ENCODE results near the gene NTMT1.
"Not testable (repeated sequence)": the region's sequence is repeated elsewhere in the genome, so short reads cannot be mapped to it uniquely, and the experiment has no call there.

NTMT1 gene

DNA sequence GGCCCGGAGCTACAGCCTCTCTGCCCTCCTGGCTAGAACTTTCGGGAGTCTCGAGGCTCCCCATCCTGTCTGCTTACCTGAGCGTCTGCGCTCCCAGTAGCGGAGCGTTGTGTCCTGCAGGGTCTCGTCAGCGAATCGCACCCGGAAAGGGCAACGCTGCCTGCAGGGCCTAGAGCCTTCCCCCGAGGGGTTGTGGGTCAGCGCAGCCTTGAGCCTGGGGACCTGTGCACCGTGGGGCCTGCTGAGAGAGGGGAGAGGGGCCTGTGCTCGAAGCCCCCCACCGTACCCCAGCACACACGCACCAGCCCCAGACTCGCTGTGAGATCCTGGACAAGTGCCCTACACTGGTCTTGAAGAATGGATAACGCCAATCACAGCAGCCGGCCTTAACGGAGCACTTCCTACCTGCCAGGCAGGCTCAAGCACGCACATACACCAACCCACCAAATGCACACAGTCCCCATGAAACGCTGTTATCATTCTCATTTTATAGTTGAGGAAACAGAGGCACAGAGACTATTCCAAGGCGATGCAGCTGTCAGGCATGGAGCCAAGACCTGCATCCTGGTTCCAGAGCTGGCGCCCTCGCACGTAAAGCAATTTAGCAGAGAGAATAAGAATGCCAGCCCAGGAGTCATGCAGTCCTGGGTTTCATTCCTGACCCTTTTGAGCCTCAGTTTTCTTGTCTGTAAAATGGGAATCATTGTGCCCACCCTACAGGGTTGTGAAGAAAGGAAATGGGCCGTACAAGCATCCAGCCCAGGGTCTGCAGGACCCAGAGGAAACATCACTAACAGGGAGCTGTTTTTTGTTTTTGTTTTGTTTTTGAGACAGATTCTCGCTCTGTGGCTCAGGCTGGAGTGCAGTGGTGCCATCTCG is 10.3 kb upstream of the NTMT1 start:
- DNase-seq, result no peak

GRCh38 chr9:129617167-129617566 is 8.8 kb upstream of the NTMT1 start:
- DNase-seq, result no peak

GRCh38 chr9:129619787-129620668 is 5.9 kb upstream of the NTMT1 start:
- peak; percentile 44 for DNase-seq

DNA sequence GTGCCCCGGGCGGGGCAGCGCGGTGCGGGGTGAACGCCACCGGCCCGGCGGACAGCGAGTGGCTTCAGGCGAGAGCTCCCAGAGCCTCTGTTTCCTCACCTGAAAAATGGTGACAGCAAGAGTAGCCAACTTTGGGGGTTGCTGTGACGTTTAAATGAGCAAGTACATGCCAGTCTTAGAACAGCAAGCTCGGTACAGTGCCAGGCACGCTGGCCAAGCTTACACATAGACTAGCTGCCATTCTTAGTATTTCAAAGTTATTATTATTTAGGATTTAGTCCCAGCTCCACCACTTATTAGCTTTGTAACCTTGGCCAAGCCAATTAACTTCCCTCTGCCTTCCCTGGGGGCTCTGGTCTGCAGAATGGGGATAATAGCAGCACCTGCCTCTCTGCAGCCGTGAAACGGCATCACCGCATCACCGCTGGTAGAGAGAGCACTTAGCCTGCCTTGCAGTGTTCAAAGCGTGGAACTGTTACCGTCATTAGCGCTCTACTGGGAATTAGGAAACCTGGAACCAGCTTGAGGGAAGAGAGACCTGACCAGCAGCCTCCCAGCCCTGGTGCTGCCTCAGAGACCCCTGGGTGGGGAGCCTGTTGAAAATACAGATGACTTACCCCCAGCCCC is 5.2 kb upstream of the NTMT1 start, which contains the start of gene C9orf50:
Gene C9orf50 (minus strand): TSS at position 433 of the 627 bp plus-strand sequence. CDS start 527 bp downstream, outside the sequence.
- DNase-seq, result no peak

GRCh38 chr9:129623331-129623730 is 2.6 kb upstream of the NTMT1 start:
- no peak for DNase-seq

DNA sequence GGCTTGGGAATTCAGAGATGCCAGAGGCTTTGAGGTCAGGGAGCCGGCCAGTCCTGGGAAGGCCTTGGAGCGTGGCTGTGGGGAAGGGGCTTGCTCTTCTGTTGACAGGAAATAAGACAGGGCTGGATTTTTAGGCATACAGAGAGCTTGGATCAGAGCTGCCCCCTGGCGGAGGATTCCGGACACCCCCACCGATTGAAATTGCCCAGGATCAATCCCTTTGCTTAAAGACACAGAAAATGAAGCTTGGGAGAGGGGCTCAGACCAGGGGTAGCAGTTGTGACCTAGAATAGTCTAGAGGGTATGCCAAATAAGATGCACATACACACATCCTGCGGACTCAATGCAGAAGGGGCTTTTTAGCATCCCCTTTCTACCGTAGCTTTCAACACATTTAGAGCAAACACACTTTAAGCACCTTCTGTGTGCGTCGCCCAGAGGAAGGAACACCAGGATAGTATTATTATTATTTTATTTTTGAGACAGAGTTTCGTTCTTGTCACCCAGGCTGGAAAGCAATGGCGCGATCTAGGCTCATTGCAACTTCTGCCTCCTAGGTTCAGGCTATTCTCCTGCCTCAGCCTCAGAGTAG is 1.7 kb upstream of the NTMT1 start:
- peak; percentile 74 for DNase-seq

GRCh38 chr9:129624947-129625346 is 1.0 kb upstream of the NTMT1 start:
- DNase-seq, result peak; percentile 32

DNA sequence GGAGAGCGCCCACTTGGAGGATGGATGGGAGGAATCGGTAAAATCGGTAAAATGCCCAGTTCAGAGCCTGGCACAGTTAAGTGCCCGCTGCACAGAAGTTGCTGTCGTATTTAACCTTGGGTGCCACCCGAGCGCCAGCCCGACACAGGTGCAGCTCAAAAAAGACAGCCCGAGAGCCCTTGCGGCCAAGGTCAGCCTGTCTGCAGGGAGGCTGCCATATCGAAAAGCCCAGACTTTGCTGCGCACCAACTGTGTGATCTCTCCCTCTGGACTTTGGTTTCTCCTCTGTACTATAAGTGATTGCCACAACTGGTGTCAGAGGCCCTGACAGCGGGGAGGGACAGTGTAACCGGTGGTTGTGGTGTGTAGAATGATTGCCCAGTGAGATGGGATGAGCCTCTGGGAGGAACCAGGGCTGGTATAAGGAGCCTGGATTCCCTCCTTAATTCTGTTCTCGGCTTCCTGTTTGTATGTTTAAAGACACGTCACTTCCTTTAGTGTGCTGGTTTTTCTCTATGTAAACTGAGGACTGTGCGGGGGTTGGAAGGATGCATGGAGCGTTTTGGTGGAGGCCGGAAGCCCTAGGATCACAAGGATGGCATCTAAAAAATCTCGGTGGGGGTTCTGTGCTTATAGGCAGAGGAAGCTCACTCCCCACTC is 792 bp downstream of the NTMT1 start:
- DNase-seq, result peak; percentile 61

- DNase-seq, result no peak
These were observed 1.8 kb downstream of the NTMT1 start for GRCh38 chr9:129627556-129628440.

GRCh38 chr9:129628709-129629108 is 2.7 kb downstream of the NTMT1 start:
- no peak for DNase-seq

GRCh38 chr9:129629251-129629820 is 3.4 kb downstream of the NTMT1 start:
- no peak for DNase-seq

GRCh38 chr9:129630967-129631673 is 5.2 kb downstream of the NTMT1 start:
- DNase-seq, result no peak

DNA sequence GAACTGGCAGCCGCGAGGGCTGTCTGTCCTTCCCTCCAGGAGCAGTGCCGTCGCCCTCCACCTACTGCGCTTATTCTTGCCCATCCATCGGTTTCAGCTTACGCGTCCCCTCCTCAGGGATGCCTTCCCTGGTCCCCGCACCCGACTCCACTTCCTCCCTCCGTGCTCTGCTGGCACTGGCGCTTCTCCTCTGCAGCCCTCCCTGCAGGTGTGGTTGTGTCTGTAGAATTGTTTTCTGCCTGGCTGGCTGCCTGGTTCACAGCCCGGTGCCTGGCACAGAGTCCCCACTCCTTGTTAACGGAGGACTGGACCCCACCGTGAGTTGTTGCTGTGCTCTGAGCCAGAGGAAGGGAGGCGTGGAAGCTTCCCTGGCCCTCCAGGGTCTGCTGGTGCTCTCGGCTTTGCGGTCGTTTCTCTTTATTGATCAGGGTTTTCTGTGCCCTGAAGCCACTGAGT is 5.7 kb downstream of the NTMT1 start:
- DNase-seq, result no peak

GRCh38 chr9:129632460-129632859 is 6.5 kb downstream of the NTMT1 start:
- DNase-seq, result no peak

DNA sequence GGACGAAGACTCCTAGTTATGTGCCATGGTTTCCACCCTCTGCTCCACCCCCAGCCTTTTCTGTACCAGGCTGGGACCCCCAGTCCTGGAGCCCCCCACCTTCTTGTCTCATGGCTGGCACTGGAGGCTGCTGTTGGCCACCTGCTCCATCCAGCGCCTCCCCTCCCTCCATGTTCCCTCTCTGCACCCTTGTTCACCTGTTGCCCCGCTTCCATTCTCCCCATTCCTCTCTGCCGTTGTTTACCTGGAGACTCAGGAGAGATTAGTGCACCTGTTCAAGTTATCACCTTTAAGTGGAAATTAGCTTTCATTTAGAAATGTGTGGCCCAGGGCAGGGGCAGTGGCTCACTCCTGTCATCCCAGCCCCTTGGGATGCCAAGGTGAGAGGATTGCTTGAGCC is 7.2 kb downstream of the NTMT1 start:
- no peak for DNase-seq

DNA sequence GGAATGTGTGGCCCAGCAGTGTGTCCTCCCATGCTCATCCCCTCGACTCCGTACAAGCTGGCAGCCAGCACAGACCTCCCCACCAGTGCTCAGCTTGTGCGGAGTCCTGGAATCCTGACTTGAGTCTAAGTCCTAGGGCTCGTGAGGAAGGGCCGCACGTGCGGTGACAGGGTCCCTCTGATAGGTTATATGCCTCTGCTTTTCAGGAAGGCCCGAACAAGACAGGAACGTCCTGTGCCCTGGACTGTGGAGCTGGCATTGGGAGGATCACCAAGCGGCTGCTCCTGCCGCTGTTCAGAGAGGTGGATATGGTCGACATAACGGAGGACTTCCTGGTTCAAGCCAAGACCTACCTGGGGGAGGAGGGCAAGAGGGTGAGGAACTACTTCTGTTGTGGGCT is 7.9 kb downstream of the NTMT1 start:
- no peak for DNase-seq

DNA sequence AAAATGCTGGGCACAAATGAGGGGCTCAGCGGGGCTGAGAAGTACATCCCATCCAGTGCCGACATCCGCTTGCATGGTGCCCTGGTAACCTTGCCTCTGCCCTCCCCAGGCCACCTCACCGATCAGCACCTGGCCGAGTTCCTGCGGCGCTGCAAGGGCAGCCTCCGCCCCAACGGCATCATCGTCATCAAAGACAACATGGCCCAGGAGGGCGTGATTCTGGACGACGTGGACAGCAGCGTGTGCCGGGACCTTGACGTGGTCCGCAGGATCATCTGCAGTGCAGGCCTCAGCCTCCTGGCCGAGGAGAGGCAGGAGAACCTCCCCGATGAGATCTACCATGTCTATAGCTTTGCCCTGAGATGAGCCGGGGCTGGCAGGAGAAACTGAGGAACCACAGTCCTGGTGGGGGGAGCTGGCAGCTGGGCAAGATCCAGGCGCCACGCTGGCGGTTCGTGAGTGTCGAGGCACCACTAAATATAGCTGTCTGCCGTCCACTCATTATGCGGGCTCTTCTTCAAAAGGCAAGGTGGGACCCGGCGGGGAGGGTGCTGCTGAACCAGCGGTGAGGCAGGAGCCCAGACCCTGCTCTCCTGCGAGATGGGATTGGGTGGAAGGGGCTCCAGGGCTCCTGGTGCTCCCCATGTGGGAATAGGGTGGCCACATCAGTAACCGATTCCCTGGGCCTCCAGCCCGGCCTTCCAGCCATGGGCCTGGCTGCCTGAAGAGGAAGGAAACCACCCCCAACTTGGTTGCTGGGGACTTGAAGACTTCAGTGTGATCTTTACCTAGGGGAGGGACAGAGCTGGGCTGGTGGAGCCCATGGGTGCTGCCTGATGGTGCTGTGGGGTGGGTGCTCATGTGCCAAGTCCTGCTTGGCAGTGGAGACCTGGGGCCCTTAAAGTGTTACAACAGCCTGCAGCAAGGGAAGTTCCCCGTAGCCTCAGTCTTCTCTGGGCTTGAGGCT is 9.4 kb downstream of the NTMT1 start:
- no peak for DNase-seq

DNA sequence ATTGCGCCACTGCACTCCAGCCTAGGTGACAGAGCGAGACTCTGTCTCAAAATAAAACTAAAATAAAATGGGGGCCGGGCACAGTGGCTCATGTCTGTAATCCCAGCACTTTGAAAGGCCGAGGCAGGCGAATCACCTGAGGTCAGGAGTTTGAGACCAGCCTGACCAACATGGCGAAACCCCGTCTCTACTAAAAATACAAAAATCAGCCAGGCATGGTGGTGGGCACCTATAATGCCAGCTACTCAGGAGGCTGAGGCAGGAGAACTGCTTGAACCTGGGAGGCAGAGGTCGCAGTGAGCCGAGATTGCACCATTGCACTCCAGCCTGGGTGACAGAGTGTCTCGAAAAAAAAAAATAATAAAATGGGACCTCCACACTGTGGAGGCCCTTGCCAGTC is 10.4 kb downstream of the NTMT1 start:
- DNase-seq, result not testable (repeated sequence)

DNA sequence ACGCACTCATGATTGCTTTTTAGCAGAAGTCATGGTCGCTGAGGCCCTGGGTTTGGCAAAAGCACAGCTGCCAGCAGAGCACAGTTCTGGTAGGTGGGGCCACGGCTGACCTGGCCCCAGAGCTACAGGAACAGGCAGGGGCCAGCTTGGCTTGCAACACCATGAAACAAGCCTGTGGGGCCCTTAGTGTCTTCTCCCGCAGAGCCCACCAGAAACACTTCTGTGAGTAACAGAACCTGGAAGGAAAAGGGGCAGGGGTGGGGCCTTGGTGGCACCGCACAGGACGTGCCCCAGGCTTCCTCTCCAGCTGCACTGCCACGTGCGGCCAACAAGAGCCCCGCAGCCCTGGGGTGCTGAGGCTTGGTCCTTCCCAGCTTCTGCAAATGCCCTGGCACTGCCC is 11.1 kb downstream of the NTMT1 start:
- no peak for DNase-seq

Measured in activated T-cell treated with anti-CD3 and anti-CD28 coated beads, Interleukin-2, amount 50 U/mL, for 1 hour (primary cell).